ENCODE measurements around the gene SLC25A34. TPM values are rescaled to one million over a fixed set of nuclear protein-coding genes. Genes with fewer than 3 reads are reported as not detected.
A peak's percentile ranks its signal among the peaks of the same experiment; 100 is the strongest.

SLC25A34 gene
- total RNA-seq, 1 donor from 2014 or later: 54.3 TPM

GRCh38 chr1:15758953-15759661 lies 23.0 kb downstream of the SLC25A34 start:
- DNase-seq (no peak), ATAC-seq (ENCODE audit: poor library complexity) (peak; percentile 19)
- intact Hi-C loops (cut with DNase I): no loop called here

DNA sequence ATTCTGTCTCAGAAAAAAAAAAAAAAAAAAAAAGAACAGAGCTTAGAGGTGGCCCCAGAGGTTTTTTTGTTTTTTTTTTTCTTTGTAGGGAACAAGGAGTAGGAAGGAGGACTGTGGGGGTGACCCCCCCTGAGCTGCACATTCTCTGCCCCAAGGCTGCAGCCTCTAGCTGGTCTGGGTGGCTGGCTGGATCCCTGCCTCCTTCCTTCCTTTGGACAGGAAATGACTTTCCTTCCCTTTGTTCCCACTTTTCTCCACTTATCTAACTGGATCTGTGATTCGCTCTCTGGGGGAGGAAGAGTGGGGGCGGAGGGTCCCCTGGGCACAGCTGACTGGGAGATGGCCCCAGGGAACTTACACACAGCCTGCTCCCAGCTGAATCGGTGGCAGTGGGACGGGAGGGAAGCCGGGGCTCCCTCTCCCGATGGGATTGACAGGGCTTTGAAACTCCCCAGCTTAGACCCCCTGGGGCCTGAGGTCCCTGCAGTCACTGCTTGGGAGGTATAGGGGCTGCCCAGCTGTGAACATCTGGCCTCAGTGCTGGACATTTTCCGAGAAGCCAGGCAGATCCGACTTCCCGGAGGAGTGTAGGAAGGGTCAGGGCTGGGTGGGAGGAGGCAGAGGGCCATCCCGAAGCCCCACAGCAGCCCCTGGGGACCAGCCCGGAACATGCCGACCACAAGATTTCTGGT lies 24.6 kb downstream of the SLC25A34 start:
- ATAC-seq (ENCODE audit: poor library complexity) (peak; percentile 14), DNase-seq (peak; percentile 70)
- intact Hi-C loops (cut with DNase I): no loop called here

- intact Hi-C loops (cut with DNase I): no loop called here
- DNase-seq (no peak), ATAC-seq (ENCODE audit: poor library complexity) (peak; percentile 48)
Observed at GRCh38 chr1:15761366-15762128, 25.5 kb downstream of the SLC25A34 start.

DNA sequence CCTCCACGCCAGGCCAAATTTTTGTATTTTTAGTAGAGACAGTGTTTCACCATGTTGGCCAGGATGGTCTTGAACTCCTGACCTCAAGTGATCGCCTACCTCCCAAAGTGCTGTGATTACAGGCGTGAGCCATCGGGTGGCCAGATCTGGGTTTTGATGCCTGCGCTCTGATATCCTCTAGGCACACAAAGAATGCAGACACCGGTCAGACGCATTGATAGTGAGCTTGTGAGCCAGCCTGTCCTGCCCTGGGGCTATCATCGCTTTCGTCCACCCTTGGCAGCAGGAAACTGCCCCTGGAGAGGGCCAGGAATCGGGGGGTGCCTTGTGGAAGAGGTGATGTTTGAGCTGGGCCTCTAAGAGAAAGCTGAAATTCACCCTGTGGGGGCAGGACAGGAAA lies 26.5 kb downstream of the SLC25A34 start:
- ATAC-seq (ENCODE audit: poor library complexity) (no peak), DNase-seq (no peak)
- intact Hi-C loops (cut with DNase I): no loop called here

DNA sequence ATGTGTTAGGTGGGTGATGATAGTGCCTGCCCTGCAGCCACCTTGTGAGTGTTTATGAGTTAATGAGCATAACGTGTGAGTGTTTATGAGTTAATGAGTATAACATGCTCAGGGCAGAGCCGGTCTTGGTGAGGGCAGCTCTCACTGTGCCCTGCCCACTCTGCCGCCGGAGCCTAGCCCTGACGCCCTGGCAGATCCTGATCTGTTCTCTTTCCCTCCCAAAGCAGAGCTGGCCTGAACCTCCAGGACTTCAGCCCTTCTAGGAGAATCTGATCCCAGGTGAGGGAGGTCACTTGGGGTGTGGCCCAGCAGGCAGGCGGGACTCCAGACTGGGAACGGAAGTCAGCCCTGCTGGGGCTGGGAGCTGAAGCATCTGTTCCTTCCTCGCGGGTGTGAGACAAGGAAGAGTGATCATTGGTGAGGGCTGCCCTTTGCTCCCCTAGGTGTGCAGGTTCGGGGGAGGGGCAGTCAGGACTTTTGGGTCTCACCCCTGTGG lies 28.3 kb downstream of the SLC25A34 start:
- DNase-seq (no peak), ATAC-seq (ENCODE audit: poor library complexity) (peak; percentile 2)

DNA sequence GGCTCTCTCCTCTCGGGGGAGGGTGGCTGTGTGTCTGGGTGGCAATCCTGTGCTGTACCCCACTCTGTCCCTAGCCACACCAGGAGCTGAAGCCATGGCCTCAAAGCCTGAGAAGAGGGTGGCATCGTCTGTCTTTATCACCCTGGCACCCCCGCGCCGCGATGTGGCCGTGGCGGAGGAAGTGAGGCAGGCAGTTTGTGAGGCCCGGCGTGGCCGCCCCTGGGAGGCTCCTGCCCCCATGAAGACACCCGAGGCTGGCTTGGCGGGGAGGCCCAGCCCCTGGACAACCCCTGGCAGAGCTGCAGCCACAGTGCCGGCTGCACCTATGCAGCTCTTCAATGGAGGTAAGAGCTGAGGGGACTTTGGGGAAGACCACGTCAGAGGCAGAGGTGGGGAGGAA lies 28.8 kb downstream of the SLC25A34 start:
- DNase-seq (no peak), ATAC-seq (ENCODE audit: poor library complexity) (no peak)
- intact Hi-C loops (cut with DNase I): no loop called here

More for the DNA sequence above, 28.3 kb downstream of the SLC25A34 start:
- intact Hi-C loops (cut with DNase I): no loop called here

- no peak for DNase-seq
- intact Hi-C loops (cut with DNase I): no loop called here
- ATAC-seq (ENCODE audit: poor library complexity): no peak
Observed at GRCh38 chr1:15765495-15766194, 29.6 kb downstream of the SLC25A34 start.

DNA sequence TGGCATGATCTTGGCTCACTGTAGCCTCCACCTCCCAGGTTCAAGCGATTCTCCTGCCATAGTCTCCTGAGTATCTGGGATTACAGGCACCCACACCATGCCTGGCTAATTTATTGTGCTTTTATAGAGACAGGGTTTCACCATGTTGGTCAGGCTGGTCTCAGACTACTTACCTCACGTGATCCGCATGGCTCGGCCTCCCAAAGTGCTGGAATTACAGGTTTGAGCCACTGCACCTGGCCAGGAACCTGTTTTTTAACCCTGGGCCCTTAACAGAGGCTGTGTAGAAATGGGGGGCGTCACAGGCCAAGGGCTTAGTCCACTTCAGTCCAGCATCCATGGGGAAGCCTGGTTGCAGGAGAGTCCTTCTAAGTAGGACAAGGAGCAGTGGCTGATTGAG lies 31.9 kb downstream of the SLC25A34 start:
- DNase-seq: no peak
- intact Hi-C loops (cut with DNase I): no loop called here
- no peak for ATAC-seq (ENCODE audit: poor library complexity)

DNA sequence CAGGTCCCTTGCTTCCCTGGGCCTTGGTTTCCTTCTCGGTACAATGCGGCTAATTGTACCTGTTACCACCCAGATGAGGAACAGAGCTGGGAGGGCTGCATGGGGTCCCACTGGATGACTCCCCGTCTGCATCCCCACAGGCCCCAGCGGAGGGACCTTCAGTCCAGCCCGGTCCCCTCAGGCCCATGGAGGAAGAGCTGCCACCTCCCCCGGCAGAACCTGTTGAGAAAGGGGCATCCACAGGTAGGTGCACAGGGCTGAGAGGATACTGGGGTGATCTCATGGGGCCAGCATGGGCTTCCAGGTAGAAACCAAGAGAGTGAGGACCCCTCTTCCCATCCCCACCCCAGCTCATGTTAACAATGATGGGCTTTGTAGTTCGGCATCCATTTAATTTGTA lies 32.3 kb downstream of the SLC25A34 start:
- ATAC-seq (ENCODE audit: poor library complexity) (no peak), DNase-seq (no peak)
- intact Hi-C loops (cut with DNase I): no loop called here

- no peak for DNase-seq
Observed at GRCh38 chr1:15770313-15770962, 34.4 kb downstream of the SLC25A34 start.

GRCh38 chr1:15771836-15772515 lies 35.9 kb downstream of the SLC25A34 start:
- DNase-seq (no peak), ATAC-seq (ENCODE audit: poor library complexity) (no peak)
- intact Hi-C loops (cut with DNase I): no loop called here

More at GRCh38 chr1:15770313-15770962, 34.4 kb downstream of the SLC25A34 start:
- intact Hi-C loops (cut with DNase I): no loop called here
- ATAC-seq (ENCODE audit: poor library complexity): no peak

DNA sequence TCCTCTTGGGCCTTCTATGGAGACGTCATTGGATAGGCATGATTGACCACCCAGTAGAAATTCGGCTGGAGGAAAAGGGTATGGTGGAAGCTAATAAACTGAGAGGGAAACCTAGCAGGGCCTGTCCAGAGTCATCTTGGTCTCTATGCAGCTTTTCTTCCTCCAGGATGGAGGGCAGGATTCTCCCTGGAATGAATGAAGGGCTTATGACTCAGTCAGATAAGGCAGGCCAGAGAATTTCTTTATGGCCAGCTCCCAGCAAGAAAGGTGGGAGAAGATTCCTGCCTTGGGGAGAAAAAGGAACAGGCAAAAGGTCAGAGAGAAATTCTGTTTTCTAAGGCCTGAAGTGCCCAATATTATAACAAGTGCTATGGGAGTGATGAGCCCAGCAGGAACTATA lies 39.6 kb downstream of the SLC25A34 start:
- ATAC-seq (ENCODE audit: poor library complexity) (no peak), DNase-seq (no peak)
- intact Hi-C loops (cut with DNase I): no loop called here

DNA sequence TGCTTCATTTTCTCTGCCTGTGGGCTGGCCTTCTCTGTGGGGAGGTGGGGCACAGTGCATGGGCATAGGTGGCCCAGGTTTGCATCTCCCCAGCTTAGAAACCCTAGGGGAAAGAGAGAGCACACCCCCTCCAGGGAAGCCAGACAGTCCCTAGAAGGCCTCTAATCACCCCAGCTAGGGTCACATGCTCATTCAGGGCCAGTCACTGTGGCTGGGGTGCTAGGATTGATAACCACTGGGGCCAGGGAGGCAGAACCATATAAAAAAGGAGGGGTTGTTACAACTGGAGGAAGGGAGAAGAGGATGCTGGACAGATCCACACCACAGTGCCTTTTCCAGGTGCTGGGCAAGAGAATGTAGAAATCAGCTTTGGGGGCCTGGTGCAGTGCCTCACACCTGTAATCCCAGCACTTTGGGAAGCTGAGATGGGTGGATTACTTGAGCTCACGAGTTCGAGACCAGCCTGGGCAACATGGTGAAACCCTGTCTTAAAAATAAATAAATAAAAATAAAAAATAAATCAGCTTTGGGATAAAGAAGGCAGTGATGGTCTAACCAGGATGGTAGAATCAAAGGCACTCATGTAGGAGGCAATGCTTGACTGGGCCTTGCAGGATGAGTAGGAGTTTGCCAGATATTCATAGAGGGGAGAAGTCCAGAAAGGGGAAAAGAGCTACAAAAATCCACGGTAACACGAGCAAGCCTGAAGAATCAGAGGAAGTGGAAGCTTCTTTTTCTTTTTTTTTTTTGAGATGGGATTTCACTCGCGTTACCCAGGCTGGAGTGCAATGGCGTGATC lies 42.0 kb downstream of the SLC25A34 start:
- no peak for DNase-seq

DNA sequence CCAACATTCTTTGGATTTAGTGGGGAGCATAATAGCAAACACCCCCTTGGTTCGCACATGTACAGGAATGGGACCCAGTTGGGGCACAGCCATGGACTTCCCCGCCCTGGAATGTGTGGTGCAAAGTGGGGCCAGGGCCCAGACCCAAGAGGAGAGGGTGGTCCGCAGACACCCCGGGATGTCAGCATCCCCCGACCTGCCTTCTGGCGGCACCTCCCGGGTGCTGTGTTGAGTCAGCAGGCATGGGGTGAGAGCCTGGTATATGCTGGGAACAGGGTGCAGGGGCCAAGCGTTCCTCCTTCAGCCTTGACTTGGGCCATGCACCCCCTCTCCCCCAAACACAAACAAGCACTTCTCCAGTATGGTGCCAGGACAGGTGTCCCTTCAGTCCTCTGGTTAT lies 49.6 kb downstream of the SLC25A34 start:
- peak; percentile 22 for ATAC-seq (ENCODE audit: poor library complexity)

More for the DNA sequence above, 42.0 kb downstream of the SLC25A34 start:
- ATAC-seq (ENCODE audit: poor library complexity): no peak
- intact Hi-C loops (cut with DNase I): no loop called here

DNA sequence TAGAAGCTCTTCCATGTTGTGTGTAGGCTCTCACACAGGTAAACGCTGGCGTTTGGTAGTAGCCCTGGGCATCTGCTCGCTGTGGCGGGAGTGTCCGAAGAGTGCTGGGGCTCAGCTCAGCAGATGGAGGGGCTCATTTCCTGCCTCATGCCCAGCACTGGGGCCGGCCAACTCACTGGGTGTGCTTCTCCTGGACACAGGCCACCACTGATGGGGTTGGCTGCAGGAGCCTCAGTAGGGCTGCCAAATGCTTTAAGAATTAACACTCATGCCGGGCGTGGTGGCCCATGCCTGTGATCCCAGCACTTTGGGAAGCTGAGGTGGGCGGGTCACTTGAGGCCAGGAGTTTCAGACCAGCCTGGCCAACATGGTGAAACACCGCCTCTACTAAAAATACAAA lies 50.5 kb downstream of the SLC25A34 start:
- ATAC-seq (ENCODE audit: poor library complexity): peak; percentile 65
- DNase-seq: peak; percentile 69
- intact Hi-C loops (cut with DNase I): no loop called here

More for the DNA sequence above, 49.6 kb downstream of the SLC25A34 start:
- DNase-seq: no peak
- intact Hi-C loops (cut with DNase I): no loop called here

GRCh38 chr1:15788624-15789301 lies 52.7 kb downstream of the SLC25A34 start:
- no peak for ATAC-seq (ENCODE audit: poor library complexity)
- no peak for DNase-seq
- intact Hi-C loops (cut with DNase I): no loop called here
